Measurements from ENCODE around the gene PPP3R1. TPM values are rescaled to one million over a fixed set of nuclear protein-coding genes. Genes with fewer than 3 reads are reported as not detected.
A peak's percentile ranks its signal among the peaks of the same experiment; 100 is the strongest.

The PPP3R1 gene
- total and polyA plus RNA-seq, 9 of the 15 experiments (the other 6 are each of a cell fraction or from before 2014, with no cell fraction given), result 3.7 to 70.0 (median 24.8) TPM

GRCh38 chr2:68287580-68288441, 35.5 kb upstream of the PPP3R1 start (continued):
- TF ChIP-seq, protein P1, sequence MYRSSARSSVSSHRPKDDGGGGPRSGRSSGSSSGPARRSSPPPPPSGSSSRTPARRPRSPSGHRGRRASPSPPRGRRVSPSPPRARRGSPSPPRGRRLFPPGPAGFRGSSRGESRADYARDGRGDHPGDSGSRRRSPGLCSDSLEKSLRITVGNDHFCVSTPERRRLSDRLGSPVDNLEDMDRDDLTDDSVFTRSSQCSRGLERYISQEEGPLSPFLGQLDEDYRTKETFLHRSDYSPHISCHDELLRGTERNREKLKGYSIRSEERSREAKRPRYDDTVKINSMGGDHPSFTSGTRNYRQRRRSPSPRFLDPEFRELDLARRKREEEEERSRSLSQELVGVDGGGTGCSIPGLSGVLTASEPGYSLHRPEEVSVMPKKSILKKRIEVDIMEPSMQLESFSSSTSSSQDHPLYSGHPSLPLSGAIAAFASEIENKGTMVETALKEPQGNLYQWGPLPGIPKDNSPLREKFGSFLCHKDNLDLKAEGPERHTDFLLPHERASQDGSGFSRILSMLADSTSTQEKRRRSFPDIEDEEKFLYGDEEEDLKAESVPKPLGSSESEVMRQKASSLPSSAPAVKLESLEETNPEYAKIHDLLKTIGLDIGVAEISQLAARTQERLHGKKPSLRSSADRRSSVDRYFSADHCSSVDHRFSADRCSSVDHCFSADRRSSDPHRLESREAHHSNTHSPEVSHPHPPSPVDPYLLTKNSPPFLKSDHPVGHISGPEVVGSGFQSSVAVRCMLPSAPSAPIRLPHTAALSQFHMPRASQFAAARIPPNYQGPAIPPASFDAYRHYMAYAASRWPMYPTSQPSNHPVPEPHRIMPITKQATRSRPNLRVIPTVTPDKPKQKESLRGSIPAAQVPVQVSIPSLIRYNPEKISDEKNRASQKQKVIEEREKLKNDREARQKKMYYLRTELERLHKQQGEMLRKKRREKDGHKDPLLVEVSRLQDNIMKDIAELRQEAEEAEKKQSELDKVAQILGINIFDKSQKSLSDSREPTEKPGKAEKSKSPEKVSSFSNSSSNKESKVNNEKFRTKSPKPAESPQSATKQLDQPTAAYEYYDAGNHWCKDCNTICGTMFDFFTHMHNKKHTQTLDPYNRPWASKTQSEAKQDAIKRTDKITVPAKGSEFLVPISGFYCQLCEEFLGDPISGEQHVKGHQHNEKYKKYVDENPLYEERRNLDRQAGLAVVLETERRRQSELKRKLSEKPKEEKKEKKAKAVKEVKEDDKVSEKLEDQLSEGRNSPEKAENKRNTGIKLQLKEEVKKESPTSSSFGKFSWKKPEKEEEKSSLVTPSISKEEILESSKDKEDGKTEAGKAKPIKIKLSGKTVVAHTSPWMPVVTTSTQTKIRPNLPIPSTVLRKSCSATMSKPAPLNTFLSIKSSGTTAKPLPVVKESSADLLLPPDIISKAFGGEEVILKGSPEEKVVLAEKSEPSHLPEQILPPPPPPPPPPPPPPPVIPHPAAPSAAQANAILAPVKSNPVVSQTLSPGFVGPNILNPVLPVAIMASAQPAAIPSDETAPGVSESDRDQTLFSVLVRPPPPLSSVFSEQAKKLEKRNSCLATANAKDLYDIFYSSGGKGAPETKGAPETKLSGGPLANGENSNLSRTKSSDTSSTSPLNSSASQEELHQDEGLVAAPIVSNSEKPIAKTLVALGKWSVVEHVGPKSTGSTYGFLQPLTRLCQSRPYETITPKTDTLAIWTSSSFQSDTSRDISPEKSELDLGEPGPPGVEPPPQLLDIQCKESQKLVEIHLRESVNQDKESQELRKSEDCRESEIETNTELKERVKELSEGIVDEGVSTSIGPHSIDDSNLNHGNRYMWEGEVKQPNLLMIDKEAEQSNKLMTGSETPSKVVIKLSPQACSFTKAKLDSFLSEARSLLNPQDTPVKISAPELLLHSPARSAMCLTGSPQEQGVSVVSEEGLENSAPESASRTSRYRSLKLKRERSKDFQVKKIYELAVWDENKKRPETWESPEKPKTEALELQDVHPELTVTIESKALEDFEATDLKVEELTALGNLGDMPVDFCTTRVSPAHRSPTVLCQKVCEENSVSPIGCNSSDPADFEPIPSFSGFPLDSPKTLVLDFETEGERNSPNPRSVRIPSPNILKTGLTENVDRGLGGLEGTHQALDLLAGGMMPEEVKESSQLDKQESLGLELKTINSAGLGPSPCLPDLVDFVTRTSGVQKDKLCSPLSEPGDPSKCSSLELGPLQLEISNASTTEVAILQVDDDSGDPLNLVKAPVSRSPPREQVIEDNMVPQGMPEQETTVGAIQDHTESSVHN (IDR thresholded peaks at IDR 0.05; ENCODE audit: borderline replicate concordance in 1 of 2, low read depth in 1 of 2), result peak in 1 of 2 experiments; percentile 45; a peak in 1 of 4 replicates
- no peak for TF ChIP-seq NONO (IDR thresholded peaks at IDR 0.05; ENCODE audit: low read depth in 2 of 2, low read length in 1 of 2)
- TF ChIP-seq, protein P2, sequence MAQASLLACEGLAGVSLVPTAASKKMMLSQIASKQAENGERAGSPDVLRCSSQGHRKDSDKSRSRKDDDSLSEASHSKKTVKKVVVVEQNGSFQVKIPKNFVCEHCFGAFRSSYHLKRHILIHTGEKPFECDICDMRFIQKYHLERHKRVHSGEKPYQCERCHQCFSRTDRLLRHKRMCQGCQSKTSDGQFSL (CRISPR knock-in tag; IDR thresholded peaks at IDR 0.05), result no peak
- TF ChIP-seq, protein P2 (tag; IDR thresholded peaks at IDR 0.05), result no peak
- no peak for TF ChIP-seq ELF2 (CRISPR knock-in tag; IDR thresholded peaks at IDR 0.05)
- TF ChIP-seq ZNF76 (CRISPR knock-in tag; IDR thresholded peaks at IDR 0.05; ENCODE audit: borderline replicate concordance), result no peak
- no peak for TF ChIP-seq E2F5 (CRISPR knock-in tag; IDR thresholded peaks at IDR 0.05)
- TF ChIP-seq, protein P3, sequence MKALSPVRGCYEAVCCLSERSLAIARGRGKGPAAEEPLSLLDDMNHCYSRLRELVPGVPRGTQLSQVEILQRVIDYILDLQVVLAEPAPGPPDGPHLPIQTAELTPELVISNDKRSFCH (CRISPR knock-in tag; IDR thresholded peaks at IDR 0.05), result no peak
- TF ChIP-seq, protein P3 (tag; IDR thresholded peaks at IDR 0.05), result no peak
- TF ChIP-seq RBM34 (IDR thresholded peaks at IDR 0.05; ENCODE audit: borderline replicate concordance, insufficient read depth, low read length), result no peak
- TF ChIP-seq MEF2D (tag; conservative IDR thresholded peaks at IDR 0.05; ENCODE audit: low read depth), result no peak
- no peak for TF ChIP-seq RBBP5 (IDR thresholded peaks at IDR 0.05; ENCODE audit: borderline replicate concordance, insufficient read depth, low read length, poor library complexity, severe bottlenecking)
- TF ChIP-seq RNF2 (IDR thresholded peaks at IDR 0.05), result no peak
- TF ChIP-seq YY1 (IDR thresholded peaks at IDR 0.05; ENCODE audit: borderline replicate concordance in 1 of 3, control insufficient read depth in 1 of 3, extremely low read depth in 1 of 3, insufficient read depth in 3 of 3, insufficient read length in 1 of 3, insufficient replicate concordance in 2 of 3, low read depth in 1 of 3, low read length in 2 of 3), result no peak

Data from K562 (cell line).